ENCODE results near the gene MAP7. TPM values are rescaled to one million over a fixed set of nuclear protein-coding genes. Genes with fewer than 3 reads are reported as not detected.

Gene MAP7
- polyA plus RNA-seq, 1 donor from 2014 or later: 5.1 TPM

DNA sequence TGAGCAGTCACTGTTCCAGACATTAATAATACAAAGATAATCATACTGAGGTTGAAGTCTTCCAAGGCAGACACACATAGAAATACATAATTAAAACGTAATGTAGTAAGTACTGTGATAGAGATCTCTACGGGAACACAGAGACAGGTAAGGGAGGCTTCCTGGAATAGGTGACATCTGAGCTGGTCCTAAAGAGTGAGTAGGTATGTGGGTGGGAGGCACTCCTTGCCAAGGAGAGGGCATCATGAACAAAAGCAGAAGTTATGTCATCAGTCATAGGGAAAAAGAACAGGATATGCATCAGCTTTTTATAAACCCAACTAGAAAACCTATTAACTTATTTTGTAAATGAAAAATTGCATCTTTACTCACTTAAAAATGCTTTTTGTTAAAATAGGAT lies 110.0 kb downstream of the MAP7 start:
- H3K27ac ChIP-seq (ENCODE audit: low read length): no peak overlapping the region
- no peaks in the 10 kb centered on the region for H3K79me2 ChIP-seq (replicated peaks; ENCODE audit: insufficient read depth, low read length)
- no peaks in the 10 kb centered on the region for H4K20me1 ChIP-seq (ENCODE audit: insufficient read depth)
- no peak overlapping the region for H2AFZ ChIP-seq (ENCODE audit: low read depth, low read length)
- H3K27me3 ChIP-seq (ENCODE audit: insufficient read depth, low read depth, low read length): no peaks in the 10 kb centered on the region
- TF ChIP-seq POLR2AphosphoS5 (IDR thresholded peaks at IDR 0.05) (no peak), TAF1 (IDR thresholded peaks at IDR 0.05; ENCODE audit: low read depth) (no peak)
- H3K4me2 ChIP-seq (ENCODE audit: low read length): no peak overlapping the region
- H3K4me3 ChIP-seq (ENCODE audit: low read length): no peak overlapping the region
- no peaks in the 10 kb centered on the region for H3F3A ChIP-seq (ENCODE audit: insufficient read depth, low read length, poor library complexity, severe bottlenecking)
- no peaks in the 10 kb centered on the region for H3K9me3 ChIP-seq (ENCODE audit: low read length)
- H3K36me3 ChIP-seq (ENCODE audit: insufficient read depth, low read length): no peaks in the 10 kb centered on the region
- no peak overlapping the region for H3K9ac ChIP-seq (ENCODE audit: low read length)
- H3K9me2 ChIP-seq (ENCODE audit: insufficient read depth, low read length): no peaks in the 10 kb centered on the region

DNA sequence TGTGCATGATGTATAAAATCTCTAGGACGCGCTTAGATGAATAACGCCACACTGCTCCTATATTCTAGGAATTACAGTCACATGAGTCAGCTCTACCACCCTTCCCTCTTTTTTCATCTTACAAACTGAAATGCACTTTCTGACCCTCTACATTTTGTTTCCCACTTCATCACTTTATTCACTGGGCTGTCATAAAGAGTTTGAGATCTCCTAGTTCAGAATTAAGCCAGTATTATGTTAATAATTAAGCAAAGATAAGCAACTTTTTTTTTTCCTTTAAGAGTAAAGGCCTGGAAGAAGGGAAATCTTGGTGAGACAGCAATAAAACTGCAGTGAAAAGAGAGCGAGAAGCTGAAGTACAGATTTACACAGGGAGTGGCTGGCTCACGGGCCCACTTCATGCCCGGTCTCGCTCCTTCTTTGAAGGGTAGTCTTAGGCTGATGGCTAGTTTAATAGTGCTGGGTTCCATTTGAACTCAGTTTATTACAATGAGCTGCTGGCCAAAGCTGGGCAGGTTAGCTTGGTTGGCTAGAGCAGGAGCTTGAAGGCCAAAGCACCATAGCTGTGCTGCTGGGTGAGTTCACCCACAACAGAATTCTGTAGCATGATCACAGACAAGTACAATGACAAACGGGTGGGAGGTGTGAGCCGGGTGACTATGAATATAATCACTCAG lies 110.6 kb downstream of the MAP7 start:
- H3K36me3 ChIP-seq (ENCODE audit: insufficient read depth, low read length): no peaks in the 10 kb centered on the region
- H3F3A ChIP-seq (ENCODE audit: insufficient read depth, low read length, poor library complexity, severe bottlenecking): no peaks in the 10 kb centered on the region
- H3K79me2 ChIP-seq (replicated peaks; ENCODE audit: insufficient read depth, low read length): no peaks in the 10 kb centered on the region
- H3K27me3 ChIP-seq (ENCODE audit: insufficient read depth, low read depth, low read length): no peaks in the 10 kb centered on the region
- no peak for TF ChIP-seq TAF1 (IDR thresholded peaks at IDR 0.05; ENCODE audit: low read depth)
- H4K20me1 ChIP-seq (ENCODE audit: insufficient read depth): no peaks in the 10 kb centered on the region
- H3K9me3 ChIP-seq (ENCODE audit: low read length): no peaks in the 10 kb centered on the region
- no peak overlapping the region for H3K4me2 ChIP-seq (ENCODE audit: low read length)
- H3K4me3 ChIP-seq (ENCODE audit: low read length): no peak overlapping the region
- H3K9ac ChIP-seq (ENCODE audit: low read length): no peak overlapping the region
- no peak overlapping the region for H3K27ac ChIP-seq (ENCODE audit: low read length)
- no peak overlapping the region for H2AFZ ChIP-seq (ENCODE audit: low read depth, low read length)
- H3K9me2 ChIP-seq (ENCODE audit: insufficient read depth, low read length): no peaks in the 10 kb centered on the region

DNA sequence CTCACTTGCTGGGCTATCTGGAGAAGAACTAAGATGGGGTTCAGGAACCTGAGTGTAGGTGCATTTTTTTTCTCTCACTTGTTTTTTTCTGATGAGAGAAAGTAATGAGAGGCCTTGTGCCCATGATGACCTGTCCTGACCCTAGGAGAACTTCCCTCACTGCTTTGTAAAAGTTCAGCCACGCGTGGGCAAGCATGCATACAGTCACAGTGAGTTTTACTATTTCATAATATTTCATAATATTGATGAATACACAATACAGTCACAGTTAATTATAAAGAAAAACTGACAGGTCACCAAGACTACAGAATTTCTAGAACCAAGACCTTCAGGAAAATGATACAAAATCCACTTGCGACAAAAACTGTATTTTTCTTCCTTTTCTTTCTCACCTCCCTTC lies 111.8 kb downstream of the MAP7 start:
- Histone ChIP-seq H3K9me3 (ENCODE audit: low read length) (no peaks in the 10 kb centered on the region), H3K27me3 (ENCODE audit: insufficient read depth, low read depth, low read length) (no peaks in the 10 kb centered on the region), H4K20me1 (ENCODE audit: insufficient read depth) (no peaks in the 10 kb centered on the region), H3F3A (ENCODE audit: insufficient read depth, low read length, poor library complexity, severe bottlenecking) (no peaks in the 10 kb centered on the region), H3K9me2 (ENCODE audit: insufficient read depth, low read length) (no peaks in the 10 kb centered on the region), H2AFZ (ENCODE audit: low read depth, low read length) (no peak overlapping the region), H3K27ac (ENCODE audit: low read length) (no peak overlapping the region), H3K36me3 (ENCODE audit: insufficient read depth, low read length) (no peaks in the 10 kb centered on the region), H3K9ac (ENCODE audit: low read length) (no peak overlapping the region), H3K4me3 (ENCODE audit: low read length) (no peak overlapping the region), H3K4me2 (ENCODE audit: low read length) (no peak overlapping the region), H3K79me2 (replicated peaks; ENCODE audit: insufficient read depth, low read length) (no peaks in the 10 kb centered on the region)
- TF ChIP-seq MXI1 (conservative IDR thresholded peaks at IDR 0.05; ENCODE audit: poor library complexity, severe bottlenecking) (no peak), EP300 (conservative IDR thresholded peaks at IDR 0.05; ENCODE audit: poor library complexity, severe bottlenecking) (no peak), TAF1 (IDR thresholded peaks at IDR 0.05; ENCODE audit: low read depth) (no peak), RAD21 (conservative IDR thresholded peaks at IDR 0.05) (no peak), EZH2 (IDR thresholded peaks at IDR 0.05; ENCODE audit: borderline replicate concordance, insufficient read depth, low read length, poor library complexity, severe bottlenecking) (no peak), POLR2AphosphoS5 (IDR thresholded peaks at IDR 0.05) (no peak), SMC3 (conservative IDR thresholded peaks at IDR 0.05; ENCODE audit: poor library complexity) (no peak)
- TF ChIP-seq, protein P1, sequence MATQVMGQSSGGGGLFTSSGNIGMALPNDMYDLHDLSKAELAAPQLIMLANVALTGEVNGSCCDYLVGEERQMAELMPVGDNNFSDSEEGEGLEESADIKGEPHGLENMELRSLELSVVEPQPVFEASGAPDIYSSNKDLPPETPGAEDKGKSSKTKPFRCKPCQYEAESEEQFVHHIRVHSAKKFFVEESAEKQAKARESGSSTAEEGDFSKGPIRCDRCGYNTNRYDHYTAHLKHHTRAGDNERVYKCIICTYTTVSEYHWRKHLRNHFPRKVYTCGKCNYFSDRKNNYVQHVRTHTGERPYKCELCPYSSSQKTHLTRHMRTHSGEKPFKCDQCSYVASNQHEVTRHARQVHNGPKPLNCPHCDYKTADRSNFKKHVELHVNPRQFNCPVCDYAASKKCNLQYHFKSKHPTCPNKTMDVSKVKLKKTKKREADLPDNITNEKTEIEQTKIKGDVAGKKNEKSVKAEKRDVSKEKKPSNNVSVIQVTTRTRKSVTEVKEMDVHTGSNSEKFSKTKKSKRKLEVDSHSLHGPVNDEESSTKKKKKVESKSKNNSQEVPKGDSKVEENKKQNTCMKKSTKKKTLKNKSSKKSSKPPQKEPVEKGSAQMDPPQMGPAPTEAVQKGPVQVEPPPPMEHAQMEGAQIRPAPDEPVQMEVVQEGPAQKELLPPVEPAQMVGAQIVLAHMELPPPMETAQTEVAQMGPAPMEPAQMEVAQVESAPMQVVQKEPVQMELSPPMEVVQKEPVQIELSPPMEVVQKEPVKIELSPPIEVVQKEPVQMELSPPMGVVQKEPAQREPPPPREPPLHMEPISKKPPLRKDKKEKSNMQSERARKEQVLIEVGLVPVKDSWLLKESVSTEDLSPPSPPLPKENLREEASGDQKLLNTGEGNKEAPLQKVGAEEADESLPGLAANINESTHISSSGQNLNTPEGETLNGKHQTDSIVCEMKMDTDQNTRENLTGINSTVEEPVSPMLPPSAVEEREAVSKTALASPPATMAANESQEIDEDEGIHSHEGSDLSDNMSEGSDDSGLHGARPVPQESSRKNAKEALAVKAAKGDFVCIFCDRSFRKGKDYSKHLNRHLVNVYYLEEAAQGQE (IDR thresholded peaks at IDR 0.05; ENCODE audit: borderline replicate concordance): no peak
- TF ChIP-seq, protein P2, sequence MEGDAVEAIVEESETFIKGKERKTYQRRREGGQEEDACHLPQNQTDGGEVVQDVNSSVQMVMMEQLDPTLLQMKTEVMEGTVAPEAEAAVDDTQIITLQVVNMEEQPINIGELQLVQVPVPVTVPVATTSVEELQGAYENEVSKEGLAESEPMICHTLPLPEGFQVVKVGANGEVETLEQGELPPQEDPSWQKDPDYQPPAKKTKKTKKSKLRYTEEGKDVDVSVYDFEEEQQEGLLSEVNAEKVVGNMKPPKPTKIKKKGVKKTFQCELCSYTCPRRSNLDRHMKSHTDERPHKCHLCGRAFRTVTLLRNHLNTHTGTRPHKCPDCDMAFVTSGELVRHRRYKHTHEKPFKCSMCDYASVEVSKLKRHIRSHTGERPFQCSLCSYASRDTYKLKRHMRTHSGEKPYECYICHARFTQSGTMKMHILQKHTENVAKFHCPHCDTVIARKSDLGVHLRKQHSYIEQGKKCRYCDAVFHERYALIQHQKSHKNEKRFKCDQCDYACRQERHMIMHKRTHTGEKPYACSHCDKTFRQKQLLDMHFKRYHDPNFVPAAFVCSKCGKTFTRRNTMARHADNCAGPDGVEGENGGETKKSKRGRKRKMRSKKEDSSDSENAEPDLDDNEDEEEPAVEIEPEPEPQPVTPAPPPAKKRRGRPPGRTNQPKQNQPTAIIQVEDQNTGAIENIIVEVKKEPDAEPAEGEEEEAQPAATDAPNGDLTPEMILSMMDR (IDR thresholded peaks at IDR 0.05; ENCODE audit: poor library complexity, severe bottlenecking): no peak

Measured in neural cell (in vitro differentiated cells).